HEK293T (cell line): Measurements from ENCODE around the gene ACSF3.

Experiments used
- CTCF ChIA-PET: fragments of 350-600 bp; formaldehyde crosslinking; extraction: SDS; loops from one replicate; lab custom pipeline; 2021; ENCODE audit warnings: antibody characterized with exemption, inconsistent platforms; lab: Yijun Ruan, JAX
- POLR2A ChIA-PET: fragments of 350-600 bp; formaldehyde crosslinking; extraction: SDS; loops from one replicate; lab custom pipeline; 2020; ENCODE audit warnings: antibody characterized with exemption, inconsistent platforms; lab: Yijun Ruan, JAX
- DNase-seq: peaks from one replicate; pipeline ENCODE4 v3.0.0; 2012; ENCODE audit warnings: mixed read lengths; ENCODE audit errors: extremely low spot score
- ARNT ChIP-seq: fragments of 450-650 bp; IDR thresholded peaks from 2 replicates; pipeline ENCODE4 v1.6.1; 2017; ENCODE audit warnings: mild to moderate bottlenecking
- BHLHE40 ChIP-seq: fragments of 450-650 bp; IDR thresholded peaks from 2 replicates; pipeline ENCODE4 v1.6.1; 2016; ENCODE audit warnings: mild to moderate bottlenecking, moderate library complexity, borderline replicate concordance
- CTBP1 ChIP-seq: fragments of 450-650 bp; IDR thresholded peaks from 2 replicates; pipeline ENCODE4 v1.6.1; 2016; ENCODE audit warnings: borderline replicate concordance
- ELF4 ChIP-seq: fragments of 450-650 bp; IDR thresholded peaks from 2 replicates; pipeline ENCODE4 v1.6.1; 2017; ENCODE audit warnings: antibody characterized with exemption
- FOXA1 ChIP-seq: fragments of 450-650 bp; IDR thresholded peaks from 2 replicates; pipeline ENCODE4 v1.6.1; 2016; ENCODE audit warnings: mild to moderate bottlenecking
- FOXK2 ChIP-seq: fragments of 450-650 bp; IDR thresholded peaks from 2 replicates; pipeline ENCODE4 v1.6.1; 2016; ENCODE audit warnings: mild to moderate bottlenecking
- FOXM1 ChIP-seq: fragments of 450-650 bp; IDR thresholded peaks from 2 replicates; pipeline ENCODE4 v1.6.1; 2017; ENCODE audit warnings: mild to moderate bottlenecking, borderline replicate concordance
- HDGF ChIP-seq: fragments of 450-650 bp; IDR thresholded peaks from 2 replicates; pipeline ENCODE4 v1.6.1; 2017; ENCODE audit warnings: antibody characterized with exemption, borderline replicate concordance
- L3MBTL2 ChIP-seq: fragments of 450-650 bp; conservative IDR thresholded peaks from 2 replicates; pipeline ENCODE4 v1.6.1; 2016; ENCODE audit warnings: mild to moderate bottlenecking
- LEF1 ChIP-seq: fragments of 450-650 bp; IDR thresholded peaks from 2 replicates; pipeline ENCODE4 v1.6.1; 2017; ENCODE audit warnings: mild to moderate bottlenecking, borderline replicate concordance
- NFRKB ChIP-seq: fragments of 450-650 bp; IDR thresholded peaks from 2 replicates; pipeline ENCODE4 v1.6.1; 2016; ENCODE audit warnings: mild to moderate bottlenecking, moderate library complexity
- SP1 ChIP-seq: fragments of 450-650 bp; IDR thresholded peaks from 2 replicates; pipeline ENCODE4 v1.6.1; 2017
- SUZ12 ChIP-seq: fragments of 450-650 bp; IDR thresholded peaks from 2 replicates; pipeline ENCODE4 v1.6.1; 2016; ENCODE audit warnings: mild to moderate bottlenecking
- TARDBP ChIP-seq: fragments of 450-650 bp; IDR thresholded peaks from 2 replicates; pipeline ENCODE4 v1.6.1; 2016
- ZNF384 ChIP-seq: fragments of 450-650 bp; IDR thresholded peaks from 2 replicates; pipeline ENCODE4 v1.6.1; 2016
- TF ChIP-seq, protein P1 (sequence below): fragments of 450-650 bp; IDR thresholded peaks from 2 replicates; pipeline ENCODE4 v1.6.1; 2016

Gene ACSF3

DNA sequence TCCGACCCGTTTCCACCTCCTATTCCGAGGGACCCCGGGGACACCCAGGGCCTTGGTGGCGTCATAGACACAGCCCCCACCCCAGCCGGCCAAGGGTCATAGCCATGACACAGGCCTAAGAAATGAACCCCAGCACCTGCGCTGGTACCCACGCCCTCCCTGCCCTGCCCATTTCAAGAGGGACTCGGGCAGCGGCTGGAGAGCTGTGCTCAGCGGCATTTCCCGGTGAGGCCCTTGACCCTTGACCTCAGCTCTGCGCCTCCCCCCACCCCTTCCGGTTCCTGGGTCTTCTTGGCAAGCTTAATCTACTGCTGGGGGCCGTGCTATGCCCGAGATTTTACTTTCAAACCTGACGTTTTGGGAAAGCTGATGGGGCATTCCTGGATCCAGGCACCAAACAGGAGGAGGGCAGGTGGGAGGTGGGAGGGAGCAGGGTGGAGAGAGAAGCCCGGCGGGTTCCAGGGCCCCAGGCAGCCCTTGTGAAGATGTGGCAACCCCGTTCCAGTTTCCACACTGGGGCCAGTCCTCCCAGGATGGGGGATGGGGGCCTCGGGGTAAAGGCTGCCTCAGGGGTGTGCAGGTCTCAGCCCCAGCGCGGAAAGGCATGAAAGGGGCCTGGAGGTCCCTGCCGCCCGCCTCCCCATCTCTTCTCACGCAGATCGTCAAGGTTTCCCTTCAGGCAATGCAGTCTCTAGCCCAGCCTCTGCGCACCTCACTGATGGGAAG lies 106.6 kb downstream of the ACSF3 start, which contains the start of gene SLC22A31:
TSS of gene SLC22A31 (minus strand) at position 414 of the 726 bp plus-strand sequence. CDS start at position 378, 36 bp downstream.
- CTCF ChIA-PET, result no interaction called here
- POLR2A ChIA-PET, result no interaction called here
- no peak for DNase-seq
- TF ChIP-seq FOXM1, result no peak
- no peak for TF ChIP-seq TARDBP
- no peak for TF ChIP-seq SP1
- TF ChIP-seq, protein P1, sequence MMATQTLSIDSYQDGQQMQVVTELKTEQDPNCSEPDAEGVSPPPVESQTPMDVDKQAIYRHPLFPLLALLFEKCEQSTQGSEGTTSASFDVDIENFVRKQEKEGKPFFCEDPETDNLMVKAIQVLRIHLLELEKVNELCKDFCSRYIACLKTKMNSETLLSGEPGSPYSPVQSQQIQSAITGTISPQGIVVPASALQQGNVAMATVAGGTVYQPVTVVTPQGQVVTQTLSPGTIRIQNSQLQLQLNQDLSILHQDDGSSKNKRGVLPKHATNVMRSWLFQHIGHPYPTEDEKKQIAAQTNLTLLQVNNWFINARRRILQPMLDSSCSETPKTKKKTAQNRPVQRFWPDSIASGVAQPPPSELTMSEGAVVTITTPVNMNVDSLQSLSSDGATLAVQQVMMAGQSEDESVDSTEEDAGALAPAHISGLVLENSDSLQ, result no peak
- no peak for TF ChIP-seq CTBP1
- no peak for TF ChIP-seq L3MBTL2
- TF ChIP-seq BHLHE40, result no peak
- no peak for TF ChIP-seq HDGF
- TF ChIP-seq ZNF384, result no peak
- TF ChIP-seq LEF1, result no peak
- TF ChIP-seq FOXA1, result no peak
- no peak for TF ChIP-seq FOXK2
- TF ChIP-seq ELF4, result no peak
- no peak for TF ChIP-seq NFRKB
- no peak for TF ChIP-seq ARNT
- no peak for TF ChIP-seq SUZ12

DNA sequence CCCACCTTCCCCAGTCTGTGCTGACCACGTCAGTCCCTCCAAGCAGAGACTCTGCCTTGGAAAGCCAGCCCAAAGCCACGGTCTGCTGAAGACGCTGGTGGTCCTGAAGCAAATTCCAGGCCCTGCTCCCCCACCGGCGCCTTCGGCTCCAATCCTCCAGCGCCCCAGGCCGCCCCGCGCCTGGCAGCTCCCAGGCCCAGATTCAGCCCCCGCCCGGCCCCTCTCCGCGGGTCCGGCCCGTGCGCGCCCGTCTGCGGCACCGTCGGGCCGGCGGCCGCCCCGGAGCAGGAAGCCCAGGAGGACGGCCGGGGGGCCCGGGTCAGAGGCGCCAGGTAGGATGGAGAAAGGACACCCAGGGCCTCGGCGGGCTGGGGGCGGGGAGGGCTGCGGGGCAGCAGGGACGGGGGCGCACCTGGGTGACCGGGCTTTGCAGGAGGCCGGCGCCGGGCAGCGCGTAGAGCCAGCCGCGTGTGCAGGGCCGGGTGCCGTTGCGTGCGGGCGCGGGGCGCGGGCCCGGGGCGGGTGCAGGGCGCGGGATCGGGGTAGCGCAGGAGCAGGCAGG lies 107.3 kb downstream of the ACSF3 start:
- POLR2A ChIA-PET, result no interaction called here
- CTCF ChIA-PET, result no interaction called here
- DNase-seq, result no peak
- no peak for TF ChIP-seq NFRKB

DNA sequence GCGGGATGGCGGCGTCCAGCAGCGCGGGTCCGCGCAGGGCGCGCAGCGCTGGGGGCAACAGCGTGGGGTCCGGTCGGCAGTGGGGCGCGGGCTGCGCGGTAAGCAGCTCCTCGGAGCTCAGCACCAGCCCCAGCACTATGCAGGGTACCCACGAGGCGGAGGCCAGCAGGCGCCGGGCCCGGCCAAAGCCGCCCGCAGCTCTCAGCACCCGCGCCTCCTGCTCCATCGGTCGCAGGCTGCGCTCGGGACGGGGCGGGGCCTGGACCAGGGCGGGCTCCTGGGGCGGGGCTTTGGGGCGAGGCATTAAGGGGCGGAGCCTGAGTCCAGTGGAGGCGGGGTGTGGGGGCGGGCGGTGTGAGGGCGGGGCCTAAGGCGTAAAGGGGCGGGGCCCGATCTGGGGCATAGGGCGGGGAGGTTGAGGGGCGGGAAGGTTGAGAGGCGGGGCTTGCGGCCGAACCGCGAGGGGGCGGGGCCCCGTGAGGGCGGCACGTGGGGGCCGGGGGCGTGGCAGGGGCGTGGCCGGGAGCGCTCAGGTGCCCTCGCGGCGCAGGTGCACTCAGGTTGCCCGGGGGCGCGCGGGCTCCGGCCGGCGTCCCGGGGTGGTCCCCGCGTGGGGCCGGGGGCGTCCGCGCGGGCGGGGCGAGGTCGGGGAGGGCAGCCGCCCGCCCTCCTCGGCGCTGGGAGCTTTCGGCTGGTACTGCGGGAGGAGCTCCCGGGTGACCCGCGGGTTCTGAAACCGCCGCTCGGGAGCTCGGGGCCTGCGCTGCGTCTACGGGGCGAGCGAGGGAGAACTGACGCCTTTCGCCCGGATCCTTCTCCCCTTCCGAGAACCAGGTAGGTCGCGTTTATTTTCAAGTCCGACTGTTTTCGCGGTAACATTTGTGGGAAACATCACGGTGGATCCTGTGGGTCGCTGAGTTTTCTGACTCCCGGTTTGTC lies 108.1 kb downstream of the ACSF3 start:
- ChIA-PET POLR2A (no interaction called here), CTCF (no interaction called here)
- peak; percentile 97 for DNase-seq
- no peak for TF ChIP-seq SP1
- TF ChIP-seq ELF4, result no peak
- TF ChIP-seq FOXA1, result no peak
- TF ChIP-seq BHLHE40, result no peak
- no peak for TF ChIP-seq HDGF
- TF ChIP-seq, protein P1, result no peak
- no peak for TF ChIP-seq SUZ12
- no peak for TF ChIP-seq FOXM1
- TF ChIP-seq FOXK2, result no peak
- TF ChIP-seq L3MBTL2, result no peak
- TF ChIP-seq LEF1, result no peak
- no peak for TF ChIP-seq NFRKB
- no peak for TF ChIP-seq ZNF384

GRCh38 chr16:89202422-89203215 lies 109.0 kb downstream of the ACSF3 start:
- CTCF ChIA-PET, result no interaction called here
- TF ChIP-seq ARNT, result no peak
- TF ChIP-seq ELF4, result no peak
- no peak for TF ChIP-seq FOXK2
- no peak for TF ChIP-seq LEF1
- no peak for TF ChIP-seq HDGF
- TF ChIP-seq BHLHE40, result no peak
- TF ChIP-seq CTBP1, result no peak
- TF ChIP-seq, protein P1, result no peak
- TF ChIP-seq FOXM1, result no peak
- no peak for TF ChIP-seq ZNF384
- TF ChIP-seq L3MBTL2, result no peak
- no peak for TF ChIP-seq FOXA1
- DNase-seq, result no peak
- POLR2A ChIA-PET, result no interaction called here
